ENCODE data around the gene COBL.

COBL gene

GRCh38 chr7:50978633-50979215 is 337.9 kb downstream of the COBL start:
- TF ChIP-seq, protein P1, sequence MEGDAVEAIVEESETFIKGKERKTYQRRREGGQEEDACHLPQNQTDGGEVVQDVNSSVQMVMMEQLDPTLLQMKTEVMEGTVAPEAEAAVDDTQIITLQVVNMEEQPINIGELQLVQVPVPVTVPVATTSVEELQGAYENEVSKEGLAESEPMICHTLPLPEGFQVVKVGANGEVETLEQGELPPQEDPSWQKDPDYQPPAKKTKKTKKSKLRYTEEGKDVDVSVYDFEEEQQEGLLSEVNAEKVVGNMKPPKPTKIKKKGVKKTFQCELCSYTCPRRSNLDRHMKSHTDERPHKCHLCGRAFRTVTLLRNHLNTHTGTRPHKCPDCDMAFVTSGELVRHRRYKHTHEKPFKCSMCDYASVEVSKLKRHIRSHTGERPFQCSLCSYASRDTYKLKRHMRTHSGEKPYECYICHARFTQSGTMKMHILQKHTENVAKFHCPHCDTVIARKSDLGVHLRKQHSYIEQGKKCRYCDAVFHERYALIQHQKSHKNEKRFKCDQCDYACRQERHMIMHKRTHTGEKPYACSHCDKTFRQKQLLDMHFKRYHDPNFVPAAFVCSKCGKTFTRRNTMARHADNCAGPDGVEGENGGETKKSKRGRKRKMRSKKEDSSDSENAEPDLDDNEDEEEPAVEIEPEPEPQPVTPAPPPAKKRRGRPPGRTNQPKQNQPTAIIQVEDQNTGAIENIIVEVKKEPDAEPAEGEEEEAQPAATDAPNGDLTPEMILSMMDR (conservative IDR thresholded peaks at IDR 0.05), result no peak
- no peak overlapping the region for H3K27ac ChIP-seq

DNA sequence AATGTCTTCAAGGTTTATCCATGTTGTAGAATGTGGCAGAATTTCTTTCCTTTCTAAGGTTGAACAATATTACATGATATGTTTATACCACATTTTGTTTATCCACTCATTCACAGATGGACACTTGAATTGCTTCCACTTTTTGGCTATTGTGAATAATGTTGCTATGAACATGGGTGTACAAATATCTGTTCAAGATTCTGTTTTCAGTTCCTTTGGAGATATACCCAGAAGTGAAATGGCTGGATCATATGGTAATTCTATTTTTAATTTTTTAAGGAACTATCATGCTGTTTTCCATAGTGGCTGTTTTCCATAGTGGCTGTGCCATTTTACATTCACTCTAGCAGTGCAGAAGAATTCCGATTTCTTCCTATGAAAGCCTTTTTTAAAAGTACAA is 339.2 kb downstream of the COBL start:
- TF ChIP-seq, protein P1 (conservative IDR thresholded peaks at IDR 0.05), result no peak
- no peak overlapping the region for H3K27ac ChIP-seq

DNA sequence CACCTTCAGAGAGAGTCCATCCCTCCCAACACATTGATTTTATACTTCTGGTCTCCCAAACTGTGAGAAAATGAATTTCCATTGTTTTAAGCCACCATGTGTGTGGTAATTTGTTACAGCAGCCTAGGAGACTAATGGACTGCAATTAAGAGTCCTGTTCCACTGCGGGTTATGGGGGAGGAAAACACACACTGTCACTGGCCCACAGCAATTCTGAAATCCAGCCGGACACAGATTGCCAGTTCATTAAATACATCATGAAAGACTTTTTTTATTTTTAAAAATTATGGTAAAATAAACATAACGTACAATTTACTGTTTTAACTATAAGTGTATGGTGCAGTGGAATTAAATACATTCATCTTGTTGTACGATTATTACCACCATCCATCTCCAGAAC is 340.5 kb downstream of the COBL start:
- TF ChIP-seq, protein P1 (conservative IDR thresholded peaks at IDR 0.05), result no peak
- H3K27ac ChIP-seq, result no peak overlapping the region

DNA sequence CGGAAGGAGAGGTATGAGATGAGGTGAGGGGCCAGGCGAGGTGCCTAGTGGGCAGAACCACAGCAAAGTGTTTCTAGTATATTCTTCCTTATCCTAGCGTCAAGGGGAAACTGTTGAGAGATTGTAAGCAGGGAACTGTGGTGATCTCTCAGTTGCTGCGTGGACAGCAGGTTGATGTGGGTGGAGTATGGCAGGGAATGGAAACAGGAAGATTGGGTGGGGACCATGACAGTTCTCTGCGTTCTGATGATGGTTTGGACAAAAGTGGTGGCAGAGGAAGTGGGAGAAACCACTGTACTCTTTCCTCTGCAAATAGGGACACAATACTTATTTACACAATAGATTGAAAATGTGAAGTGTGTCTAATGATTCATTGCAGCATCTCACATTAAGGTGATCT is 342.4 kb downstream of the COBL start:
- no peak overlapping the region for H3K27ac ChIP-seq
- TF ChIP-seq, protein P1 (conservative IDR thresholded peaks at IDR 0.05), result no peak

- TF ChIP-seq, protein P1 (conservative IDR thresholded peaks at IDR 0.05), result no peak
- H3K27ac ChIP-seq, result no peak overlapping the region
Observed at GRCh38 chr7:50973814-50974213, 342.8 kb downstream of the COBL start.

DNA sequence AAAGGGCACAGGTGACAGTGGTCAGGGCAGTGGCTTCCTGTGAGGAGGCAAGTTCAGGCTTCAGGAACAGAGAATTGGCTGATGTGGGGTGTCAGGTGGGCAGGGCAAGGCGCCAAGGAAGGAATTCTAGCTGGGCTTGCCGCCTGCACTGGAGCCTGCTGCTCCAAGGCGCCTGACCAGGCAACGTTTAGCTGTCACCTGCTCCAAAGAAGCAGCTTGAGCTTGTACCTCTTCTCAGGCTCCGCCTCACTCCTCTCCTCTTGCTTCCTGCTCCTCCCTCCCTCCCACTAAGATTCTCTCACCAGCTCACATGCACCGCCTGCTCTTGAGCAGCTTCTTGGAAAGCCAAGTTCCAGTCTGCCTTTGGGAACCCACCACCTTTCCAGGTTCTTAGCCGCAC is 346.5 kb downstream of the COBL start:
- TF ChIP-seq, protein P1 (conservative IDR thresholded peaks at IDR 0.05), result no peak
- no peak overlapping the region for H3K27ac ChIP-seq

Measured in VCaP (cell line).